ENCODE results near the gene NMUR1.

NMUR1 gene

DNA sequence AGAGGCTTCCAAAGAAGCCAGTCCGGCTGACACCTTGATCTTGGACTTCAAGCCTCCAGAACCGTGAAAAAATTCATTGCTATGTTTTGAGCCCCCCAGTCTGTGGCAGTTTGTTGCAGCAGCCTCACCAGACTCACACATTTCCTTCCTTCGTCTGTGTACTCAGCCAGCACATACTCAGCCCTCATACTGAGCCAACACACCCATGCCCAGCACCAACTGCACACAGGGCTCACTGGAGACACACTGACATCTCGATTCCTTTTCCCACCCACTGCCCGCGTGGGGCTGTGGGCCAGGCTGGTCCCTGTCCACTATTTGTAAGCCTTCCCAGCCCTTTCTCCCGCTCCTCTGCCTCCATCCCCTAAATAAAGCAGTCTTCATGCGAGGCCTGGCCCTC lies 24.1 kb upstream of the NMUR1 start:
- peaks cover 0 to 3% (median 0%) of the 10 kb centered on the region in 5 donors for H3K36me3 ChIP-seq (ENCODE audit: control insufficient read depth in 5 of 5, insufficient read depth in 5 of 5, low read length in 5 of 5)
- H3K27ac ChIP-seq (ENCODE audit: low read depth, low read length), result peak overlapping the region; percentile 62
- H3K4me3 ChIP-seq (ENCODE audit: low read depth in 1 of 5, low read length in 5 of 5), result peak overlapping the region; percentile 15 to 65 (median 58)
- peaks cover 6 to 12% (median 7%) of the 10 kb centered on the region in 5 donors for H3K9me3 ChIP-seq (ENCODE audit: control insufficient read depth in 5 of 5, low read length in 5 of 5)
- peaks cover 6 to 22% (median 20%) of the 10 kb centered on the region in 5 donors for H3K4me1 ChIP-seq (ENCODE audit: control insufficient read depth in 5 of 5, insufficient read depth in 5 of 5, low read length in 5 of 5)
- no peaks in the 10 kb centered on the region for H3K27me3 ChIP-seq (ENCODE audit: control insufficient read depth in 5 of 5, insufficient read depth in 4 of 5, low read length in 5 of 5)
- peak overlapping the region in 3 of 5 donors; percentile 42 to 78 (median 68) for H3K9ac ChIP-seq (ENCODE audit: low read length in 5 of 5)

DNA sequence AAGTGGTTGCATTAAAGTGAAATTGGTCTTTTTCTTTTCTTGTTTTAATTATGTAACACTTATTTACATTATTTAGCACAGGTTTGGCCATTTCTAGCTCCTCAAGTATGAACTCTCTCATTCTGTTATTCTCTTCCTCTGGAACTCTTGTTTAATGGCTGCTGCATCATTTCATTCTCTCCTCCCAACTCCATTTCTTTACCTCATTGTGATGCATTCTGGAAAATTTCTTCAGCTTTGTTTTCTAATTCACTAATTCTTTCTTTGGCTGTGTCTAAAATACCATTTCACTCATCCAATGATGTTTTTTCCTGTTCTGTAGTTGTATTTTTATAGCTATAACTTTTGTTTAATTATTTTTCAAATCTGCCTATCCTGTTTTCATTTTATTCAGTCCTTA lies 22.5 kb upstream of the NMUR1 start:
- peaks cover 6 to 22% (median 19%) of the 10 kb centered on the region in 5 donors for H3K4me1 ChIP-seq (ENCODE audit: control insufficient read depth in 5 of 5, insufficient read depth in 5 of 5, low read length in 5 of 5)
- H3K27me3 ChIP-seq (ENCODE audit: control insufficient read depth in 5 of 5, insufficient read depth in 4 of 5, low read length in 5 of 5), result no peaks in the 10 kb centered on the region
- H3K27ac ChIP-seq (ENCODE audit: low read depth, low read length), result no peak overlapping the region
- peaks cover 0 to 3% (median 0%) of the 10 kb centered on the region in 5 donors for H3K36me3 ChIP-seq (ENCODE audit: control insufficient read depth in 5 of 5, insufficient read depth in 5 of 5, low read length in 5 of 5)
- no peak overlapping the region for H3K4me3 ChIP-seq (ENCODE audit: low read depth in 1 of 5, low read length in 5 of 5)
- peaks cover 6 to 12% (median 7%) of the 10 kb centered on the region in 5 donors for H3K9me3 ChIP-seq (ENCODE audit: control insufficient read depth in 5 of 5, low read length in 5 of 5)
- H3K9ac ChIP-seq (ENCODE audit: low read length in 5 of 5), result no peak overlapping the region

DNA sequence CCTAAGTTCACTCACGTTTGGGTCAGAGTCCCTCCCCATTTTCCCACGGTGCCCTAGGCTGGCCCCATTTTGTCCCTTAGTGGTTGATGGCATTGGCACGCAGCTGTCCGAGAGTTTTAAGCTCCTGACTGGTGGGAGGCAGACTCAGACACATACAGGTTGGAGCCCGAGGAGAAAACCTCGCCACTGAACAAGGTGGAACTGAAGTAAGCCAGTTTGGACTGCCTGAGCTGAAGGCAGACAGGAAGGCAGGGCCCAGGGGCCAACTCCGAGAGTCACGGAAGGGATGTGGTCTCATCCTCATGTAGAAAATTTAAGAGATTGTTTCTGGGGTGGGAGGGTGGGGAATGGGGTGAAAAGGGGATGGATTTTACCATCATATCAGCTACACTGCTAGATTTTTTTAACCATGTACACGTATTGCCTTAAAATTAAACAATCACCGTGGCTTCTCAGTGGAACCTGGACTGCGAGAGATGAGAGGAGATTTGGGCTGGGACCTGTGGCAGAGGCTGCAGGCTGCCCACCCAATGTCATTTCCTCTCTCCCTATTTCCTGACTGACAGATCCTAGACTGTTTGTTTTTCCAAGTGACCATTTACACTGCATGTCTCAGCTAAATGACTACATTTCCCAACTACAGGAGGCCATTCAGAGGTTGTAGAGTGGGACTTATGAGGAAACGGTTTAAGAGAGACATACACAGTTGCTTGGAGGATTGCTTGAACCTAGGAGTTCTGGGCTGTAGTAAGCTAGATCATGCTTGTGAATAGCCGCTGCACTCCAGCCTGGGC lies 19.4 kb upstream of the NMUR1 start:
- Histone ChIP-seq H3K4me3 (ENCODE audit: low read depth in 1 of 5, low read length in 5 of 5) (no peak overlapping the region), H3K36me3 (ENCODE audit: control insufficient read depth in 5 of 5, insufficient read depth in 5 of 5, low read length in 5 of 5) (peaks cover 0 to 3% (median 0%) of the 10 kb centered on the region in 5 donors), H3K9me3 (ENCODE audit: control insufficient read depth in 5 of 5, low read length in 5 of 5) (peaks cover 6 to 12% (median 7%) of the 10 kb centered on the region in 5 donors), H3K9ac (ENCODE audit: low read length in 5 of 5) (no peak overlapping the region), H3K4me1 (ENCODE audit: control insufficient read depth in 5 of 5, insufficient read depth in 5 of 5, low read length in 5 of 5) (peaks cover 10 to 24% (median 23%) of the 10 kb centered on the region in 5 donors), H3K27ac (ENCODE audit: low read depth, low read length) (no peak overlapping the region), H3K27me3 (ENCODE audit: control insufficient read depth in 5 of 5, insufficient read depth in 4 of 5, low read length in 5 of 5) (no peaks in the 10 kb centered on the region)

DNA sequence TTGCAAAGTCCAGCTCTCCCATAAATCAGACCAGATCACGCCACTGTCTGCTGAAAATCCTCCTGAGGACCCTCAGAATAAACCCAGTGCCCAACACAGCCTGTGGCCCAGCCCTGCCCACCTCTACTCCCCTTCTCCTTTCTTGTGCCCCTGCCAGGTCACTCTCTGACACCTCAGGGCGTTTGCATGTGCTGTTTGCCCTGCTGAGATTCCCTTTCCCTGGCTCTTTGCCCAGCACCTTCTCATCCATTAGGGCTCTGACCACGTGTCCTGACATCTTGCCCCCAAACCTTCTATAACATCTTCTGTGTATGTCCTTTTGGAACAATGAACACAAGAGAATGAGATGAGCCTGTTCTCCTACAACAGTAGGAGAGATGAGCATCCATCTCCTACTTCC lies 18.5 kb upstream of the NMUR1 start:
- H3K4me1 ChIP-seq (ENCODE audit: control insufficient read depth in 5 of 5, insufficient read depth in 5 of 5, low read length in 5 of 5), result peaks cover 8 to 17% (median 15%) of the 10 kb centered on the region in 5 donors
- no peak overlapping the region for H3K9ac ChIP-seq (ENCODE audit: low read length in 5 of 5)
- H3K4me3 ChIP-seq (ENCODE audit: low read depth in 1 of 5, low read length in 5 of 5), result no peak overlapping the region
- H3K27ac ChIP-seq (ENCODE audit: low read depth, low read length), result no peak overlapping the region
- peaks cover 6 to 12% (median 7%) of the 10 kb centered on the region in 5 donors for H3K9me3 ChIP-seq (ENCODE audit: control insufficient read depth in 5 of 5, low read length in 5 of 5)
- no peaks in the 10 kb centered on the region for H3K27me3 ChIP-seq (ENCODE audit: control insufficient read depth in 5 of 5, insufficient read depth in 4 of 5, low read length in 5 of 5)
- peaks cover 0 to 3% (median 0%) of the 10 kb centered on the region in 5 donors for H3K36me3 ChIP-seq (ENCODE audit: control insufficient read depth in 5 of 5, insufficient read depth in 5 of 5, low read length in 5 of 5)

DNA sequence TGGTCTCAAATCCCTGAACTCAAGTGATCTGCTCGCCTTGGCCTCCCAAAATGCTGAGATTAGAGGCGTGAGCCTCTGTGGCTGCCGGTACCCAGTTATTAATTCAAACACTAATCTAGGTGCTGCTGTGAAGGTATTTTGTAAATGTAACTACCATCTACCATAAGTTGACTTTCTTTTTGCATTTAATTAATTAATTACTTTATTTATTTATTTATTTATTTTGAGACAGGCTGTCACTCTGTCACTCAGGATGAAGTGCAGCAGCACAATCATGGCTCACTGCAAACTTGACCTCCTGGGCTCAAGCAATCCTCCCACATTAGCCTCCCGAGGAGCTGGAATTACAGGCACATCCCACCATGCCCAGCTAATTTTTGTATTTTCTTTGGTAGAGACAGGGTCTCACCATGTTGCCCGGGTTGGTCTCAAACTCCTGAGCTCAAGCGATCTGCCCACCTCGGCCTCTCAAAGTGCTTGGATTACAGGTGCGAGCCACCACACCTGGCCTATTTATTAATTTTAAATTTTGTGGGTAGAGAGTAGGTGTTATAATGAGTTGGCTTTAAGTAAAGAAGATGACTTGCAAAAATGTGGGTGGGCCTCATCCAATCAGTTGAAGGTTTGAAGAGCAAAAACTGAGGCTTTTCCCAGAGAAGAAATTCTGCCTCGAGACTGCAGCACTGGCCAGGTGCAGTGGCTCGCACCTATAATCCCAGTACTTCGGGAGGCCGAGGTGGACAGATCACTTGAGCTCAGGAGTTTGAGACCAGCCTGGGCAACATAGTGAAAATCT lies 17.3 kb upstream of the NMUR1 start:
- H3K27ac ChIP-seq (ENCODE audit: low read depth, low read length), result no peak overlapping the region
- no peak overlapping the region for H3K9ac ChIP-seq (ENCODE audit: low read length in 5 of 5)
- H3K9me3 ChIP-seq (ENCODE audit: control insufficient read depth in 5 of 5, low read length in 5 of 5), result peaks cover 5 to 14% (median 7%) of the 10 kb centered on the region in 5 donors
- no peak overlapping the region for H3K4me3 ChIP-seq (ENCODE audit: low read depth in 1 of 5, low read length in 5 of 5)
- no peaks in the 10 kb centered on the region for H3K36me3 ChIP-seq (ENCODE audit: control insufficient read depth in 5 of 5, insufficient read depth in 5 of 5, low read length in 5 of 5)
- H3K27me3 ChIP-seq (ENCODE audit: control insufficient read depth in 5 of 5, insufficient read depth in 4 of 5, low read length in 5 of 5), result no peaks in the 10 kb centered on the region
- H3K4me1 ChIP-seq (ENCODE audit: control insufficient read depth in 5 of 5, insufficient read depth in 5 of 5, low read length in 5 of 5), result peaks cover 8 to 18% (median 15%) of the 10 kb centered on the region in 5 donors

DNA sequence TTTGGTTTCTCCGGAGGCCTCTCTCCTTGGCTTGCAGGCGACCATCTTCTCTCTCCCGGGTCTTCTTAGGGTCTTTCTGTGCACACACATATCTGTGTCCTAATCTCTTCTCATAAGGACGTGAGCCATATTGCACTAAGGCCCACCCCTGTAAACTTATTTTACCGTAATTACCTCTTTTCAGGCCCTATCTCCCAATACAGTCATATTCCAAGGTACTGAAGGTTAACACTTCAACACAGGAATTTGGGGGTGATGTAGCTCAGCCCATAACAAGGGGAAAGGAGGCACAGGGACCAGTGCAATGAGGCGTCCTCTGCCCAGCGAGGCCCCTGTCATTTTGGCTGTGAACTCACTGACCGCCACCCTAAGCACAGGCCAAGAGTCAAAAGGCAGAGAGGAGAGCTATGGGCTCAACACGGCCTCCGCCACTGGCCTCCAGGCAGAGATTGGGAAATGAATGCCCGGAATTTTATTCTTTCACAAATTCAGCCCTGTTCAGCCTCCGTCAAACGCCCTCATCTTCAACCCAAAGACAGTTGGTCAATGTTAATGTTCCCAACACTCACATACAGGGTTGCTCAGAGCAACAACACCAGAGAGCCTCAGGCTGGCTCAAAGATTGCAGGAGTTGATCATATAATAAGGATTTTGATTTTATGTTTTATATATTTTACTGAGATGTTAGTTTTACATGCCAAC lies 15.9 kb upstream of the NMUR1 start:
- Histone ChIP-seq H3K4me3 (ENCODE audit: low read depth in 1 of 5, low read length in 5 of 5) (no peak overlapping the region), H3K9ac (ENCODE audit: low read length in 5 of 5) (peak overlapping the region in 1 of 5 donors; percentile 21), H3K9me3 (ENCODE audit: control insufficient read depth in 5 of 5, low read length in 5 of 5) (peaks cover 4 to 13% (median 7%) of the 10 kb centered on the region in 5 donors), H3K27me3 (ENCODE audit: control insufficient read depth in 5 of 5, insufficient read depth in 4 of 5, low read length in 5 of 5) (no peaks in the 10 kb centered on the region), H3K36me3 (ENCODE audit: control insufficient read depth in 5 of 5, insufficient read depth in 5 of 5, low read length in 5 of 5) (no peaks in the 10 kb centered on the region), H3K27ac (ENCODE audit: low read depth, low read length) (peak overlapping the region; percentile 75), H3K4me1 (ENCODE audit: control insufficient read depth in 5 of 5, insufficient read depth in 5 of 5, low read length in 5 of 5) (peaks cover 8 to 30% (median 28%) of the 10 kb centered on the region in 5 donors)

DNA sequence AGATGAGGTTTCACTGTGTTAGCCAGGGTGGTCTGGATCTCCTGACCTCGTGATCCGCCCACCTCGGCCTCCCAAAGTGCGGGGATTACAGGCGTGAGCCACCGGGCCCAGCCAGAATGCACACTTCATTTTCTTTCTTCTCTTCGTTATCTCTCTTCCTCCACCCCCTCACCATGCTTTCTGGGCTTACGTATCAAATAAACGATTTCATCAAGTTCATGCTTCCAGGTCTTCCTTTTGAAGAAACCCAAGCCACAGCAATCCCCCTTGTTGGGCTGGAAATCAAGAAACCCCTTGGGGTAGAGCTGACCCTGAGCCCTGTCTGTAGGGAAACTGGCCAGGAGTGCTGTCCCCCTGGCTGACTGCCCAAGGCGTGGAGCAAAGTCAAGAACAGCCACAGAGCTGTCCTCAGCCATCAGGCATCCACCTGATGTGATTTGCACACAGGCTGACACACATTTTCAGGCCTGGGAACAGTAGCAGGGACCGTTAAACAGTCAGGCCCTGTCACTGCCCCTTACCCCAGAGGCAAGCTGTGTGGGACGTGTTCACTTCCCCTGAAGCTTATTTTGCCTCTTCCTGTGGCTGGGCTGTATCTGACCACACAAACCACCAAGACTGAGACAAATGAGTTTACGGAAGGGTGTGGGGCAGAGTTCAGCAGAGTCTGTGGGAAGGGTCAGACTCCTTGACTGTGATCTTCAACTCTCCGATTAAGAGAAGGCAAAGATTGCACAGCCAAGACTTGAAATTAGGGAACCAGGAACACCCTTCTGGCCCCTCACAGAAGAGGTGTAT lies 15.1 kb upstream of the NMUR1 start:
- Histone ChIP-seq H3K36me3 (ENCODE audit: control insufficient read depth in 5 of 5, insufficient read depth in 5 of 5, low read length in 5 of 5) (no peaks in the 10 kb centered on the region), H3K9ac (ENCODE audit: low read length in 5 of 5) (peak overlapping the region in 2 of 5 donors; percentile 21 to 42), H3K9me3 (ENCODE audit: control insufficient read depth in 5 of 5, low read length in 5 of 5) (peaks cover 4 to 13% (median 7%) of the 10 kb centered on the region in 5 donors), H3K27me3 (ENCODE audit: control insufficient read depth in 5 of 5, insufficient read depth in 4 of 5, low read length in 5 of 5) (no peaks in the 10 kb centered on the region), H3K27ac (ENCODE audit: low read depth, low read length) (peak overlapping the region; percentile 75), H3K4me3 (ENCODE audit: low read depth in 1 of 5, low read length in 5 of 5) (peak overlapping the region in 2 of 5 donors; percentile 21 to 25), H3K4me1 (ENCODE audit: control insufficient read depth in 5 of 5, insufficient read depth in 5 of 5, low read length in 5 of 5) (peaks cover 8 to 30% (median 28%) of the 10 kb centered on the region in 5 donors)

DNA sequence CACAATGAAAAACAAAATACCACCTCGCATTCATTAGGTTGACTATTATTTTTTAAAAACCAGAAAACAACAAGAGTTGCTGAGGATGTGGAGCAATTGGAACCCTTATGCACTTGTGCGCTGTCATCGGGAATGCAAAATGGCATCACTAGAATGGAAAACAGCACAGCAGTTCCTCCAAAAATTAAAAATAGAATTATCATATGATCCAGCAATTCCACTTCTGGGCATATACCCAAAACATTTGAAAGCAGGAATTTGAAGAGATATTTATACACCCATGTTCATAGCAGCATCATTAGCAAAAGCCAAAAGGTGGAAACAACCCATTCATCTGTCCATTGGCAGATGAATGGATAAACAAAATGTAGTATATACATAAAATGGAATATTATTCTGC lies 11.9 kb upstream of the NMUR1 start:
- H3K36me3 ChIP-seq (ENCODE audit: control insufficient read depth in 5 of 5, insufficient read depth in 5 of 5, low read length in 5 of 5), result no peaks in the 10 kb centered on the region
- peaks cover 0 to 5% (median 0%) of the 10 kb centered on the region in 5 donors for H3K27me3 ChIP-seq (ENCODE audit: control insufficient read depth in 5 of 5, insufficient read depth in 4 of 5, low read length in 5 of 5)
- no peak overlapping the region for H3K27ac ChIP-seq (ENCODE audit: low read depth, low read length)
- peaks cover 6 to 30% (median 28%) of the 10 kb centered on the region in 5 donors for H3K4me1 ChIP-seq (ENCODE audit: control insufficient read depth in 5 of 5, insufficient read depth in 5 of 5, low read length in 5 of 5)
- H3K9ac ChIP-seq (ENCODE audit: low read length in 5 of 5), result no peak overlapping the region
- H3K9me3 ChIP-seq (ENCODE audit: control insufficient read depth in 5 of 5, low read length in 5 of 5), result peaks cover 4 to 13% (median 7%) of the 10 kb centered on the region in 5 donors
- H3K4me3 ChIP-seq (ENCODE audit: low read depth in 1 of 5, low read length in 5 of 5), result no peak overlapping the region

DNA sequence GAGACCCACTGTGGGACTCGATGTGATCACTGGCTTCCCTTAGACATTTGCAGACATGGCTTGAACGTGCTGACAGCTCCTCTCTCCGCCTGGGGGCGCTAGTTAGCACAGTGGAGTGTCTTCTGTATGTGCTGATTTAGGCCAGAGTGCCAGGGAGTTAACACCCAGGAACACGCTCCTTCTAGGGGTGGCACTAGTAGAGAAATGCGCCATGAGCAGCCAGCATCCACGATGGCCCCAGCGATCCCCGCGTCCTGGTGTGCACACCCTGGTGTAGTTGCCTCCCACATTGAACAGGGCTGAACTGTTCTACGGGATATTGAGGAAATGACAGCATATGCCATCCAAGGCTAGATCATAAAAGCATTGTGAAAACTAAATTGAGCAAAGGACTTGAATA lies 11.4 kb upstream of the NMUR1 start:
- Histone ChIP-seq H3K4me1 (ENCODE audit: control insufficient read depth in 5 of 5, insufficient read depth in 5 of 5, low read length in 5 of 5) (peaks cover 6 to 30% (median 28%) of the 10 kb centered on the region in 5 donors), H3K9me3 (ENCODE audit: control insufficient read depth in 5 of 5, low read length in 5 of 5) (peaks cover 4 to 13% (median 7%) of the 10 kb centered on the region in 5 donors), H3K4me3 (ENCODE audit: low read depth in 1 of 5, low read length in 5 of 5) (no peak overlapping the region), H3K27ac (ENCODE audit: low read depth, low read length) (no peak overlapping the region), H3K27me3 (ENCODE audit: control insufficient read depth in 5 of 5, insufficient read depth in 4 of 5, low read length in 5 of 5) (peaks cover 0 to 5% (median 0%) of the 10 kb centered on the region in 5 donors), H3K9ac (ENCODE audit: low read length in 5 of 5) (no peak overlapping the region), H3K36me3 (ENCODE audit: control insufficient read depth in 5 of 5, insufficient read depth in 5 of 5, low read length in 5 of 5) (no peaks in the 10 kb centered on the region)

All from subcutaneous abdominal adipose tissue (tissue), 5 donors.